HG02623 (cell line): ENCODE results near the gene CLEC19A.

Experiments used
- ATAC-seq: cut with Tn5 transposase; IDR thresholded peaks from one replicate; pipeline ENCODE4 v1.9.1; 2021; ENCODE audit warnings: moderate library complexity; ENCODE audit not compliant: unreplicated experiment

CLEC19A gene

DNA sequence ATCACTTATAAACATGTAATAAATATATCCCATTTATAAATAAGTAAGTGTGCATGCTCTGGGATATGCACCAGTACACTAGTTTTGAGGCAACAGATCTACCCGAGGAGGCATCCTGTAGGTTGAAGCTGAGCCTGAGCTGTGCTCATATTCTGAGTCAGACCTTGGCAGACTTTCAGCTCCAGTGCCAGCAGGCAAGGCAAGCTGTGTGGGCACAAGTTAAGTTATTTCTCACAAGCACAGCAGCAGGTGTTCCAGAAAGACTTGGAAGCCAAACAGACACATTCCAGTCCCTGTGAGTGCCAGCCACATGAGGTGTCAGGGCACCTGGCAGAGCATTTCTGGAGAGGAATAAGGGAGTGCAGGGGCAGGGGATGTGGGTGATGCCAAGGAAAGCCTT, 1.3 kb upstream of the CLEC19A start:
- ATAC-seq: no peak

DNA sequence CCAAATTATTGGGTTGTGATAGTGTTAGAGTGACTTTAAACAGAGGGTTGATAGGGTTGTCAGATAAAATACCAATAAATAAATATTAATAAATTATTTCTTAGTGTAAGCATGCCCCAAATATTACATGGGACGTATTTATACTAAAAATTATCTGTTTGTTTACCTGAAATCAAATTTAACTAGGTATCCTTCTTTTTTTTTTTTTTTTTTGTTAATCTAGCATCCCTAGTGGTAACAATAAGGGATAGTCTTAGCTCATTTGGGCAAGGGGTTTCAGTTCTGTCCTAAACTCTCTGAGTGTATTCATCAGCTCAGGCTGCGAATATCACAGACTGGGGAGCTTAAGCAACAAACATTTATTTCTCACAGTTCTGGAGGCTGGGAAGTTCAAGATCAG, 1.3 kb downstream of the CLEC19A start:
- no peak for ATAC-seq

DNA sequence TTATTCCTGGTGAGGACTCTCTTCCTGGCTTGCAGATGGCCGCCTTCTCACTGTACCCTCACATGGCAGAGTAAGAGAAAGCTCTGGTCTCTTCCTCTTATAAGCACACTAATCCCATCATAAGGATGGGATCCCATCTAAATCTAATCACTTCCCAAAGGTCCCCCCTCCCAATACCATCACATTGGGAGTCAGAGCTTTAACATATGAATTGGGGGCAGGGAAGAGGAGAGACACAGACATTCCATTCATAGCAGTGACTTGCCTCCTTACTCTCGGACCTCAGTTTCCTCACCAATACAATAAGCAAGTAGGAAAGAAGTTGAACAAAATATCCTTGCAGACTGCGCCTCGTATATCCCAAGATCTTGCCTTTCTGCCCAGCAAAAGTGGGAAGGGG, 1.7 kb downstream of the CLEC19A start:
- ATAC-seq: no peak

DNA sequence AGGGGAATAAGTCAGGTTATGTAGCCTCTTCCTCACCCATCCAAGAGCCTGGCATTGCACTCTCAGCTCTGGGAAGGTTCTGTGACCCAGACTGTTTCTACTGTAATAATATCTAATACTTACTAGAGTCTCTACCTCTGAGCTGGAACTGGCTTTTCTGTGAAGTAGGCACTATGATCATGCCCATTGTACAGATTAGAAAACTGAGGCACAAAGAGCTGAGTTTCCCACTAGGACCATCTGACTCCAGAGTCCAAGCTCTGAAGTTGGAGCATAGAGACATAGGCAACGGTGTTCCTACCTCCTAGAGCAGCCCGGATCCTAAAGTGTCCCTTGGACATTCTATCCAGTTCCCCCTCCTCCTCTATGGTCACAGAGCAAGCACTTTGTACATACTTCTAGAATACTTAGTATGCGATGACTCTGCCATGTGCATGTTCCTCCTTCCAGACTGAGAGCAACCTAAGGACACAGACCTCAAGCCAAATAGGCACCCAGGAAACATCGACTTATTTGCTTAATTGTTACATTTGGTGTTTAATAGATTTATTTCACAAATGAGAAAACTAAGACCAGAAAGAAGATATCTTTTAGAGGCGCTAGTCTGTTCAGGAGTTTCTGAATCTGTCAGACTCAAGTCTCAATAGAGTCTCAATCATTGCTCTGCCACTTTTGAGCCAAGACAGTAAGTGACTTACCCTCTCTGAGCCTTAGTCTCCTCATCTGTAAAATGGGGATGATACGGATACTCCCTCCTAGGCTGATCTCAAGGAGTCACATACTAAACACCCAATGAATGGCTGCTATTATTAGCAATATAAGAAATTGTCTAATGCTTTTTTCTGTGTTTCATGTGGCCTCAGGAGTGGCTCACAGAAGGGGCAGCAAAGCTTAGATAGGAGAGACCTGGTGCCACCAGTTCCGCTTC, 3.6 kb downstream of the CLEC19A start:
- no peak for ATAC-seq

DNA sequence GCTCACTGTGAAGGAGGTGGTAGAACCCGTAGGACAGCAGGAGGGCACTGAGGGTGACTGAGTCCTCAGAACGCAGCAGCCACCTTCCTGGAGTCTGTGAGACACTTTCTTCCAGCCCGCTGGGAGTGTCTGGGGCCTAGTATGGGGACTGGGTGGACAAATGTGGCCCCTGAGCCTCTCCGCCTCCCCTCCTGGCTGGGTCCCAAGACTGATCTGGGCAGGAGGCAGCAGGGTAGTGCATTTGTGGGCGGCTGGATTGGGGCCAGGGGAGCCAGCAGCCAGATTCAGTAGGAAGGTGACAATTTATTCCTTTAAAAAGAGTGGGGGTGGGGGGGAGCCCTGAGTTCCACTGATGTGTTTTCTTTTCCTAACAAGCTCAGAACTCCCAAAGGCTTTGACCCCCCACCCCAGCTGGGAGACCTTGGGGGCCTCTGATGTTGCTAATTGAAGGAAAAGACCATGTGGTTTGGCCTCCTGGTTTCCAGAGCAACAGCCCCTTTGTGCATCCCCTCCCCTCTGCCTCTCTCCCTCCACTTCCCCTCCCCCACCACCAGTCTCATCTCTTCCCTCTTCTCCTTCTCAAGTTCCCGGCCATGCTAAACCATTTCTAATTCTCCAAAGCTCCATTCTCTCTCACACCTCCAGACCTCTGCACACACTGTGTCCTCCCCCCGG, 4.4 kb downstream of the CLEC19A start:
- ATAC-seq: no peak

DNA sequence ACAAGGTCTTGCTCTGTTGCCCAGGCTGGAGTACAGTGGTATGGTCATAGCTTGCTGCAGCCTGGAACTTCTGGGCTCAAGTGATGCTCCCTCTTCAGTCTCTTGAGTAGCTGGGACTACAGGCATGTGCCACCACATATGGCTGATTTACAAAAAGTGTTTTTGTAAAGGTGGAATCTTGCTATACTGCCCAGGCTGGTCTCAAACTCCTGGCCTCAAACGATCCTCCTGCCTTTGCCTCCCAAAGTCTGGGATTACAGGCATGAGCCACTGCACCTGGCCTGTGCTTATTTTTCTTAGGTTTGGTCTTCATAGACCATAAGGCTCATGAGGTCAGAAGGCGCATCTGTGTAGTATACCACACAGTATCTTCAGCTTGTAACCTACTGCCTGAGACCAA, 5.3 kb downstream of the CLEC19A start:
- no peak for ATAC-seq

DNA sequence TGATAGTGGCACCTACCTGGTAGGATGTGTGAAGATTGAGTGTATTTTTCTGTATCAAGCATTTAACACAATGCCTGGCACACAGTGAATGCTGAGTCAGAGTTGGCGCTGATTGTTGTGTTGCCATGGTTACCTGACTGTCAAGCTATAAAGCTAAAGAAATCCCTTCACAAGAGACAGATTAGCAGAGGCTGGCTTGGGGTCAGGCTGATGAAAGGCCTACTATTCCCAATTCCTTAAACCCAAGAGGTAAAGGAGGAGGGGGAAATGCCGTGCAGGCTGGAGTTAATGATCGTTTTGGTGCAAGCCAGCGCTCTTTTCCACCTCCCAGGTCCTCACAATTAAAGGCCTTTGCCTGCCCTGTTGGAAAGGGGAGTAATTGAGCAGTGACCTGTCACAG, 5.9 kb downstream of the CLEC19A start:
- ATAC-seq: no peak

DNA sequence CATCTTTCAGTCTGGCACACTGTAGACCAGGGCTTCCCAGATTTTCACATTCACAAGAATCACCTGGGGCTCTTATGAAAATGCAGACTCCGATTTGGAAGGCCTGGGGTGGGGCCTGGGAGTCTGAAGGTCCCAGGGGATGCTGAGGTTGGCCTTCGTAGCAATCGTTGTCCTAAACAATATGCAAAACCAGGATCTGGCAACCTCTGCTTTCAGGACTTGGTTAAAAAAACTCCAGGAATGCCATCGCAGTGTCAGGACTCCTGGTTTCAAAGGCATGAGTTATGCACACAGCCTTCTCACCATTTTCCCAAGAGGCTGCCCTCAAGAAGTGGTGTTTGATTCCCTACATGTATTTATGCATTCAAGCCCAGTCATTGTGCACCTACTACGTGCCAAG, 6.7 kb downstream of the CLEC19A start:
- no peak for ATAC-seq

DNA sequence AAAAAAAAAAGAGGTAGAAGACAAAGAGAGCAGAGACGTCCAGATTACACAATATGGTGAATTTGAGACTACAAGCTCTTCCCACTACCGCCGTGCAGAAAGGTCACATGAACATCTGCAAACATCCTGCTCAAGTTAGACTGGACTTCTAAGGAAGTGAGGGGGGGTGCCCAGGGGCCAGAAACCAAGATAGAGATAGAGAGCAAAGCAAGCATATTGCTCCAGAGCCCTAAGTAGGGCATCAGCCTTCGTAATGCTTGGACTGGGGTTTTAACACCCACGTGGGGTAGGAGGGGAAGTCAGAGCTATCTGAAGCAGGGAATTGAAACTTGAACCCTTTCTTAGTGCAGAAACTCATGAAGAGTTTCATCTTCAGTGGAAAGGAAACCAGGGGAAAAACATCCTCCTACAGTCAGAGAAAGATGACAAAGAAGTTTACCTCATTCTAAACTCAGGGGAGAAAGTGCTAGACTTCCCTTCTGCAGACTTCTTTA, 8.7 kb downstream of the CLEC19A start:
- ATAC-seq: peak; percentile 73

DNA sequence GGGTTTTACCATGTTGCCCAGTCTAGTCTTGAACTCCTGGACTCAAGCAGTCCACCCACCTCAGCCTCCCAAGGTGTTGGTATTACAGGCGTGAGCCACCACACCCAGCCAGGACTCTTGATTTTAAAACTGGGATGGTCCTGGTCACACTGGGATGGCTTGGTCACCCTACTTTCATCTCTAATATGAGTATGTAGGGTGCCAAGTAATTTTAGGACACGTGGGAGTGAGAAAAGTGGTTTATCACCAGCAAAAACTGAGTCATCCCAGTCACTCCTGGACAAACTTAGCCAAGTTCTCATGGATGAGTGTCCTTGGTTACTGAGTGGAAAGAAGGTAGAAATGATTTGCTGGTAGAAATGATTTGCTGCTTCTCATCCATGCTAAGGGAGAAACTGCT, 9.9 kb downstream of the CLEC19A start:
- no peak for ATAC-seq

DNA sequence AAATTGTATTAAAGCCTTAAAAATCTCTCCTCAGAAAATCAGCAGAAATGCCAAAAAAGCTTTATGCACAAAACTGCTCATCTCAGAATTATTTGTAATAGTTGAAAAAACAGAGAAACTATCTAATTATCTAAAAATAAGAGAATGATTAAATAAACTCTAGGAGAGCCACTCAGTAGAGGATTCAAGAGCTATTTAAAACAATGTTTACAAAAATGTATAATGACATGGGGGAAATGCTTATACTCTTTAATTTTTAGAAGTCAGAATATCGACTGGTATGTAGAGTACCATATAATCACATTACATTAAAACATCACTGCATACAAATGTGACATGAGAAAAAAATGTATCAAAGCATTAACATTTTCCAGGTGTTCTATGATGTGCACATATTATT, 11.9 kb downstream of the CLEC19A start:
- ATAC-seq: no peak

DNA sequence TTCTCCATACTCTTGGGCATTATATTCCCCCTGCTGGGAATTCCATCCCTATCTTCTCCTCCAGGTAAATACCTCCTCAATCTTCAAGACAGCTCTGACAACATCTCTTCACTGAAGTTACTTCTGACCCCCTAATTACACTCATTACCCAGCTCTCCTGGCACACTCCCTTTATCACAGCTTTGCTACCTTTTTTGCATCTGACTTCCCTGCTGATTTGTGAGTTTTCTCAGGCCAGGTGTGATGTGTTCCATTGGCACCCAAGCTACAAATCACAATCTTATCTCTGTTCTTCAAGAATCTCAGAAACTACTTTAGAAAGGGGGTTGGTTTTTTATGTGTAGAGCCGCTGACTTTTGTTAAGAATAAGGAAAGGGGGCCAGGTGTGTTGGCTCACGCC, 14.0 kb downstream of the CLEC19A start:
- no peak for ATAC-seq

DNA sequence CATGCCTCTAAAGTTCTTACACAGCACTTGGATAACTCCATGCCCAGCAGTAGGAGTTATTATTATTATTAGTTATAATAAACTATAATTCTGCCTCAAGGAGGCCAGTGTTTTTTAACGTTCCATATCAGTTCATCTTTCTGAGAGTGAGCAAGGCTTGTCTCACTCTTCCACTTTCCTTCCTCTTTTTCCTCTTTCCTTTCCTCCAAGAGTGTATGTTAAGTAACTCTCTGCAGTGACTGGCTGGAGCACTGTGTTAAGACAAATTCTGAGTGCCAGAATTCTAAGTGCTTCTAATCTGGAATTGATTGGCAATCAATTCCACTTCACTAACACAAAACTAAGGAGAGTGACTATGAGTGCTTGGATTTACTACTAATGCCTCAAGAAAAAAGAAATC, 16.4 kb downstream of the CLEC19A start:
- no peak for ATAC-seq

DNA sequence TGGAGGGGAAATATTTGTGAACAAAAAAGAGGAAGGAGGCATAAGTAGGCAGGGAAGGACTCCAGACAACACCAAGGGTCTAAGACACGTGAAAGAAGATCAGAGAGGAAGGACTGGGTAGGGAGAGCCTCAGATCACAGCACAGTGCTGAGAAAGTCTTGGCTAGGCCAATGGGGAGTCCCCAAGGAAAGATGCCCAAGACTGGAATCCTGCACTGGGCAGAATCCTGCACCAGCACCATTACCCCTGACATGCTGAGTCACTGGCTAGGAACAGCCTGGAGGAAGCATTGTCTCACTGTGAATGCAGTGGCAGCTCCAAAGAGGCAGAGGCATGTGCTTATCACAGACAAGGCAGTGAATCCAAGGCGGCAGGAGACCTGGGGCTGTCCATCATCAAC, 19.2 kb downstream of the CLEC19A start:
- no peak for ATAC-seq

DNA sequence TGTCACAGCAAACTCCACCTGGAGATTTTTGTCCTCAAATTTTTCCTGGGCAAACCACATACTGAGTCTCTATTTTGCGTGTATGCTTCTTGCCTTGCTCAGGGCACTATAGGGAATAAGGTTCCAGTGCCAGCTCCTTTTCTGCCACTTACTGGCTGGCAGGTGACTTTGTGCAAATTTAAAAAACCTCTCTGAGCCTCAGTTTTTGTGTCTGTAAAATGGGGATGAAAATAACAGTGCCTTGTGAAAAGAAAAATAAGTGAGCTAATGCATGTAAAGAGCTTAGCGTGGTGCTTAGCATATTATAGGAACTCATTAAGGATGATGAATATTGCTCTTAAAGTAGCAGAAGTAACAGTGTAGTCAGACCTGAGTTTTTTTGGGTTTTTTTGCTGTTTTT, 19.9 kb downstream of the CLEC19A start:
- ATAC-seq: no peak

DNA sequence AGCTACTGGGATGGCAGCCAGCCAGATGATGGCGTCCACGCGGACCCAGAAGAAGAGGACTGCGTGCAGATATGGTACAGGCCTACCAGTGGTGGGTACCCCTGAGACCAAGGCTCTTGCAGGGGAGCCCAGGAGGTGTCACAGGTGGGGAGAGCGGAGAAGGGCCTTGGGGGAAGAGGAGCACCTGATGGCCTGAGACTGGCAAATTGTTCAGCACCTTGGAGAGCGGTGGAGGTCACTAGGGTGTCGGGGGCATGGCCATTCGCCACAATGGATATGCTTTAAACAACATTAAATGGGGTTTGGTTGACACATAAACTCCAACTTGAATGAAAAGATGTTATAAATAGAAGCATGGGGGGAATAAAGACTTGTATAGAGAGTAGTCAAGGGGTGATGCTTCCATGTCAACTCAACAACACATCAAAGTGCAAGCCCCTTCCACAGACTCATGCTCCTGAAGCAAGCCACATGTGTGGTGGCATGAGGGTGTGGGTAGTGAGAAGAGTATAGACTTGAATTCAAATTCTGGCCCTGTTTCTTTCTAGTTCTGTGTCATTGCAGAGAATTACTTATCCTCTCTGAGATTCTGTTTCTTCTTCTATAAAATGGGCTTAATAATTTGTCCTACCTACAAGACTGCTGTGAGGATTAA, 22.2 kb downstream of the CLEC19A start:
- ATAC-seq: no peak

DNA sequence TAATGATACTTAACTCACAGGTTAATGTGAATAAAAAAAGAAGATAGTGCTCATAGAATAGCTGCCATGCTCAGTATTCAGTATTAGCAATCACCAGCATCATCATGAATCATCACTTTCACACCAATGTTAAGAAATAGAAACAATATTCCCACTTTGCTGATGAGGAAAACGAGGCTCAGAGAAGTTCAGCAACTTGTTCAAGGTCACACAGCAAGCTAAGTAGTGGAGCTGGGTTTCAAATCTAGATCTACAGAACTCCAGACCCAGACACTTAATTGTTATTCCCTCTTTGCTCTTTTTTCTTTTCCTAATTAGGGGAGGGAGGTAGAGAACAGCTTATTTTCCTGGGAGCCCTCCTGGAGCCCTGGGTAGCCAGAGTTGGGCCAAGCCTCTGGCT, 22.9 kb downstream of the CLEC19A start:
- ATAC-seq: no peak

DNA sequence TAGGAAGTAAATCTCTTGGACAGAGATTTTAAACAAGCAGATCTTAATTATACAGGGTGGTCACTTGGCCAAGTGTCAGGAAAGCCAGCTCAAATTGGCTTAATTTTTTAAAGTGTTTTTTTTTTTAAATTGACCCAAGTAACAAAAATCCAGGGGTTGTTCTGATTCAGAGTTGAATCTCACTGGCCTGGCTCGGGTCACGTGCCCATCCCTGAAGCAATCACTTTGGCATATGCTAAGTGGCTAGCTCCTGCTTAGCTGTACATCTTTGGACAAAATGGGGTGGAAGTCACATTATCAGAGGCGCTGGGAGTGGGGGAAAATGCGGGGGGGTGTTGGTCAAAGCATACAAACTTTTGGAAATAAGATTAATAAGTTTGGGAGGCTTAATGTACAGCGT, 23.6 kb downstream of the CLEC19A start:
- no peak for ATAC-seq

DNA sequence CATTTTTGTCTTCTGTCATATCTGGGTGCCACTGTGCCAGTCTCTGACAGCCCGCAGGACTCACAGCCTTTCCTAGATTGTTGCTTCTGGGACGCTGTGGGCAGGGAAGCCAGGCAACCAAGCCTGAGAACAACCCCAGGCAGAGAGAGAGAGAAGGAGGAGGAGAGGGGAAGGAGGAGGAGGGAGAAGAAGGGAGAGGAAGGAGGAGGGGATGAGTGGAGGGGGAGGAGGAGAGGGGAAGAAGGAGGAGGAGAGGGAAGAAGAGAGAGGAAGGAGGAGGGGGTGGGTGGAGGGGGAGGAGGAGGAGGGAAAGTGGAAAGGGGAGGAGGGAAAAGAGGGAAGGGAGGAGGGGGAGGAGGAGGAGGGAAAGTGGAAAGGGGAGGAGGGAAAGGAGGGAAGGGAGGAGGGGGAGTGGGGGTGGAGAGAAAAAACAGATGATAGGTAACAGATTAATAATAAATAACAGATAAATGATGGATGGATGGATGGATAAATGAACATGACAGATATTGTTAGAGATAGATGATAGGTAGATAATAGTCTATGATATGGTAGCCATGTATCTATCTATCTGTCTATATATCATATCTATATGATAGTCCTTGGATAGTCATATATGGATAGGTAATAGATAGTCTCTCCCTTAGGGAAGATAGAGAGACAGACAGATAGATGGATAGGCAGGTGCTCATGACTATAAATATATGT, 29.3 kb downstream of the CLEC19A start:
- no peak for ATAC-seq

DNA sequence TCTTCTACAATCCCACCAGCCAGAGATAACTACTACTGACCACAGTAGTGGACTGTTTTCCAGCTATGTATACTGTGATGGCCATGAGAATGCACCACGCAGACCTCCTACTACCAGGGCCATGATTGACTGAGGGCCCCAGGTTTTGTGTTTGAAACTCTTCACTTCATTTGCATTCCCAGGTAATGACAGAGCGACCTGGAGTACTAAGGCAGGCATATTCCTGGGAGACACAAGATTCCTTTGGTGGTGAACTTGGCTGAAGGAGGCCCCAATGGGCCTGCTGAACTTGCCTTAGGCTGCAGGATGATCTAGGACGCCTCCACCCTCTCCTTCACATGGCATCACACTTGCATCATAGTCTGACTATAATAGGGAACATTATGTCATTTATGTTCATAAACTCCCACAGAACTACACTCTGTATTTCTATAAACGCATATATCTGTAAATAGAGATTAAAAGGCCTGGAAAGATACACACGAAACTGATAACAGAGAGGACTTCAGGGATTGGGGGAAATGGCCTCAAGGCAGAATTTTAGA, 30.4 kb downstream of the CLEC19A start:
- ATAC-seq: no peak

DNA sequence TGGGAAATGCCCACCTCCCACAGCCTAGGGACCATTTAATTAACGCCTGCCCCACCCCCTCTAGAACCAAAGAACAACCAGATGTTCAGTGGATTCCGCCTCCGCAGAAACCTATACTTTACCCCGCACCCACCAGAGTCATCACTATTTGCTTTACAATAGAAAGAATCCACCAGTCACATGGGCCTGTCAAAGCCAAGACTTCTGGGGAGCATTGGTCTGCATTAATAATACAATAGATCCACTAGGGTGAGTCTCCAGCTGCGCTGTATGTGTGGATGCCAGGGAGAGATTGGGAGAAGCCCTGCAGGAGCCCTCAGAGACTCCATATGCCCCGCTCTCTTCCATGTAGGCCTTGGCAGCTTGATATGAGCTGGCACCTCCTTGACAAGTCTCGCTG, 31.3 kb downstream of the CLEC19A start:
- no peak for ATAC-seq
